ENCODE results near the gene RNF145.

- TF ChIP-seq ARNT (IDR thresholded peaks at IDR 0.05) (no peak), SP1 (IDR thresholded peaks at IDR 0.05) (no peak), SUZ12 (IDR thresholded peaks at IDR 0.05) (no peak), L3MBTL2 (conservative IDR thresholded peaks at IDR 0.05) (no peak), NFRKB (IDR thresholded peaks at IDR 0.05) (no peak), ZNF384 (IDR thresholded peaks at IDR 0.05) (no peak), FOXA1 (IDR thresholded peaks at IDR 0.05) (no peak), TARDBP (IDR thresholded peaks at IDR 0.05) (no peak), HDGF (IDR thresholded peaks at IDR 0.05; ENCODE audit: borderline replicate concordance) (no peak)
Measured at GRCh38 chr5:159187719-159188118, 21.6 kb downstream of the RNF145 start.

Data from HEK293T (cell line).